Measurements from ENCODE around the gene GRIPAP1.

DNA sequence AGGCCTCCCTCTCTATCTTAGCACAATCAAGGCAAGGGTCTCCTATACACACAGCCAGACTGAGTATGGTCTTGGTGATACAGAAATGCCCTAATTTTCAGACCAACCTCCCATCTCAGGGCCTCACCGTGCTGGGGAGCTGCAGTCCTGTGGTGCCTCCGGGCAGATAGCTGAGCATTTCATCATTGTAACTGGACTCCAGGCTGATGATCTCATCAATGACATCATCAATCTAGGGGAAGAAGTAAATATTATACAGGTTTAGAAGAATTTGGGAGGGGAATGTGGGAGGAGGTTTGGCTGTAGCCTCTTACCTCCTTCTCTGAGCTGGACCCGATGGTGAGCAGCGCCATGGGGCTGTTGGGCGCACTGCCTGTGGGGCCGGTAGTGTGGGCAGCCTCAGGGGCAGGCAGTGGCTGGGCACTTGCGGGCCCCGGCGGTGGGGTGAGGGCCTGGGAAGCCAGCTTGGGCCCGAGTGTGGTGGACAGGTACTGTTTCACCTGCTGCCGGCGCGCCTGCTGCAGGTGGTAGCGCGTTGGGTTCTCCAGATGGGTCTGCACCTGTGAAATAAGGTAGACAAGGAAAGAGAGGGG lies 35.9 kb upstream of the GRIPAP1 start:
- TF ChIP-seq SP1 (IDR thresholded peaks at IDR 0.05): no peak
- no peak for TF ChIP-seq TARDBP (IDR thresholded peaks at IDR 0.05)
- TF ChIP-seq BHLHE40 (IDR thresholded peaks at IDR 0.05; ENCODE audit: borderline replicate concordance): no peak
- no peak for TF ChIP-seq CTBP1 (IDR thresholded peaks at IDR 0.05; ENCODE audit: borderline replicate concordance)
- TF ChIP-seq FOXM1 (IDR thresholded peaks at IDR 0.05; ENCODE audit: borderline replicate concordance): no peak
- no peak for TF ChIP-seq ZNF384 (IDR thresholded peaks at IDR 0.05)
- TF ChIP-seq L3MBTL2 (conservative IDR thresholded peaks at IDR 0.05): no peak
- no peak for TF ChIP-seq NFRKB (IDR thresholded peaks at IDR 0.05)

Measured in HEK293T (cell line).